ENCODE results near the gene LRRC27.

The LRRC27 gene

GRCh38 chr10:132404169-132404880, 72.3 kb downstream of the LRRC27 start:
- no peak for DNase-seq

- DNase-seq = no peak
Measured at GRCh38 chr10:132404911-132405462, 73.0 kb downstream of the LRRC27 start.

- DNase-seq = no peak
Measured at GRCh38 chr10:132405463-132405991, 73.5 kb downstream of the LRRC27 start.

GRCh38 chr10:132406181-132406580, 74.2 kb downstream of the LRRC27 start:
- DNase-seq = no peak

GRCh38 chr10:132406750-132407149, 74.8 kb downstream of the LRRC27 start:
- no peak for DNase-seq

- no peak for DNase-seq
Measured at GRCh38 chr10:132407243-132407746, 75.3 kb downstream of the LRRC27 start.

- no peak for DNase-seq
Measured at GRCh38 chr10:132407846-132408278, 75.9 kb downstream of the LRRC27 start.

- DNase-seq = no peak
Measured at GRCh38 chr10:132408367-132408781, 76.4 kb downstream of the LRRC27 start.

- DNase-seq = no peak
Measured at GRCh38 chr10:132408823-132409666, 77.1 kb downstream of the LRRC27 start.

GRCh38 chr10:132409667-132410028, 77.7 kb downstream of the LRRC27 start:
- no peak for DNase-seq

GRCh38 chr10:132410056-132410778, 78.2 kb downstream of the LRRC27 start:
- no peak for DNase-seq

GRCh38 chr10:132410779-132411532, 79.0 kb downstream of the LRRC27 start:
- no peak for DNase-seq

GRCh38 chr10:132411561-132412253, 79.7 kb downstream of the LRRC27 start:
- DNase-seq = no peak

- DNase-seq = no peak
Measured at GRCh38 chr10:132412316-132413192, 80.6 kb downstream of the LRRC27 start.

- DNase-seq = no peak
Measured at GRCh38 chr10:132413226-132414205, 81.5 kb downstream of the LRRC27 start.

- no peak for DNase-seq
Measured at GRCh38 chr10:132414402-132415016, 82.5 kb downstream of the LRRC27 start.

- no peak for DNase-seq
Measured at GRCh38 chr10:132415255-132415654, 83.3 kb downstream of the LRRC27 start.

- DNase-seq = no peak
Measured at GRCh38 chr10:132415956-132416355, 84.0 kb downstream of the LRRC27 start.

Measured in T-helper 1 cell (primary cell).